Measurements from ENCODE around the gene EGF.

- TF ChIP-seq POLR2A (IDR thresholded peaks at IDR 0.05) = no peak
- no peak for TF ChIP-seq CTCF (IDR thresholded peaks at IDR 0.05 in 8 of 11, conservative IDR thresholded peaks at IDR 0.05 in 3 of 11)
- TF ChIP-seq POLR2AphosphoS5 (IDR thresholded peaks at IDR 0.05) = no peak
Observed at GRCh38 chr4:109966891-109967481, 54.3 kb downstream of the EGF start.
